Measurements from ENCODE around the gene ZDHHC22.

Gene ZDHHC22

GRCh38 chr14:77139022-77139421 is 2.6 kb downstream of the ZDHHC22 start:
- Mint-ChIP-seq H3K36me3 (ENCODE audit: low read depth) (no peaks in the 10 kb centered on the region), H3K9me3 (no peaks in the 10 kb centered on the region), H3K4me1 (peaks cover 19% of the 10 kb centered on the region), H3K27ac (no peak overlapping the region), H3K4me3 (peak overlapping the region; percentile 73), H3K27me3 (ENCODE audit: low read depth, poor library complexity) (peaks cover 87% of the 10 kb centered on the region)
- no peak for TF ChIP-seq CTCF (IDR thresholded peaks at IDR 0.05)
- DNase-seq = no peak

- H3K27me3 Mint-ChIP-seq (ENCODE audit: low read depth, poor library complexity) = peaks cover 76% of the 10 kb centered on the region
- DNase-seq = peak; percentile 91
- no peaks in the 10 kb centered on the region for H3K4me1 Mint-ChIP-seq
- H3K4me3 Mint-ChIP-seq = no peak overlapping the region
- H3K27ac Mint-ChIP-seq = no peak overlapping the region
- H3K9me3 Mint-ChIP-seq = no peaks in the 10 kb centered on the region
- no peak for TF ChIP-seq CTCF (IDR thresholded peaks at IDR 0.05)
- no peaks in the 10 kb centered on the region for H3K36me3 Mint-ChIP-seq (ENCODE audit: low read depth)
Observed at GRCh38 chr14:77133720-77134338, 7.8 kb downstream of the ZDHHC22 start.

GRCh38 chr14:77131871-77132486 is 9.6 kb downstream of the ZDHHC22 start:
- Mint-ChIP-seq H3K9me3 (no peaks in the 10 kb centered on the region), H3K36me3 (ENCODE audit: low read depth) (no peaks in the 10 kb centered on the region), H3K4me3 (no peak overlapping the region), H3K4me1 (no peaks in the 10 kb centered on the region), H3K27ac (no peak overlapping the region), H3K27me3 (ENCODE audit: low read depth, poor library complexity) (peaks cover 77% of the 10 kb centered on the region)
- no peak for TF ChIP-seq CTCF (IDR thresholded peaks at IDR 0.05)
- no peak for DNase-seq

GRCh38 chr14:77131206-77131605 is 10.4 kb downstream of the ZDHHC22 start:
- DNase-seq = no peak
- H3K27ac Mint-ChIP-seq = no peak overlapping the region
- H3K4me3 Mint-ChIP-seq = no peak overlapping the region
- no peak for TF ChIP-seq CTCF (IDR thresholded peaks at IDR 0.05)
- no peaks in the 10 kb centered on the region for H3K9me3 Mint-ChIP-seq
- H3K4me1 Mint-ChIP-seq = no peaks in the 10 kb centered on the region
- H3K27me3 Mint-ChIP-seq (ENCODE audit: low read depth, poor library complexity) = peaks cover 77% of the 10 kb centered on the region
- H3K36me3 Mint-ChIP-seq (ENCODE audit: low read depth) = no peaks in the 10 kb centered on the region

- H3K4me1 Mint-ChIP-seq = peaks cover 2% of the 10 kb centered on the region
- H3K36me3 Mint-ChIP-seq (ENCODE audit: low read depth) = no peaks in the 10 kb centered on the region
- no peak overlapping the region for H3K27ac Mint-ChIP-seq
- no peak for DNase-seq
- H3K27me3 Mint-ChIP-seq (ENCODE audit: low read depth, poor library complexity) = peaks cover 83% of the 10 kb centered on the region
- no peak for TF ChIP-seq CTCF (IDR thresholded peaks at IDR 0.05)
- no peak overlapping the region for H3K4me3 Mint-ChIP-seq
- H3K9me3 Mint-ChIP-seq = no peaks in the 10 kb centered on the region
Observed at GRCh38 chr14:77130386-77130785, 11.2 kb downstream of the ZDHHC22 start.

GRCh38 chr14:77128414-77128891 is 13.1 kb downstream of the ZDHHC22 start:
- Mint-ChIP-seq H3K9me3 (no peaks in the 10 kb centered on the region), H3K27ac (no peak overlapping the region), H3K4me1 (peaks cover 5% of the 10 kb centered on the region), H3K4me3 (no peak overlapping the region), H3K27me3 (ENCODE audit: low read depth, poor library complexity) (peaks cover 84% of the 10 kb centered on the region), H3K36me3 (ENCODE audit: low read depth) (no peaks in the 10 kb centered on the region)
- TF ChIP-seq CTCF (IDR thresholded peaks at IDR 0.05) = no peak
- no peak for DNase-seq
